Effector memory CD4-positive, alpha-beta T cell (primary cell): ENCODE measurements around the gene HCN4.

Experiments
- DNase-seq, 3 donors: peaks; one replicate each; pipeline ENCODE4 v3.0.0-alpha.2; 2020
- H3K27ac ChIP-seq: 2 replicates; pipeline ENCODE4 v1.7.0; 2013; ENCODE audit warnings: mild to moderate bottlenecking, low read length, moderate library complexity; ENCODE audit not compliant: insufficient read depth, poor library complexity, severe bottlenecking
- H3K27me3 ChIP-seq: replicated peaks from 2 replicates; pipeline ENCODE4 v1.7.0; 2013; ENCODE audit warnings: mild to moderate bottlenecking, low read length; ENCODE audit not compliant: insufficient read depth, control insufficient read depth, poor library complexity, severe bottlenecking
- H3K36me3 ChIP-seq: 2 replicates; pipeline ENCODE4 v1.7.0; 2013; ENCODE audit warnings: mild to moderate bottlenecking, low read length, moderate library complexity; ENCODE audit not compliant: control insufficient read depth, insufficient read depth
- H3K4me1 ChIP-seq: 2 replicates; pipeline ENCODE4 v1.7.0; 2013; ENCODE audit warnings: low read length, mild to moderate bottlenecking; ENCODE audit not compliant: control insufficient read depth, insufficient read depth, poor library complexity, severe bottlenecking
- H3K4me3 ChIP-seq: 2 replicates; pipeline ENCODE4 v1.7.0; 2013; ENCODE audit warnings: low read length, low read depth, mild to moderate bottlenecking; ENCODE audit not compliant: insufficient read depth, poor library complexity, severe bottlenecking
- H3K9me3 ChIP-seq: 2 replicates; pipeline ENCODE4 v1.7.0; 2013; ENCODE audit warnings: mild to moderate bottlenecking, low read length, moderate library complexity; ENCODE audit not compliant: control insufficient read depth

The HCN4 gene

GRCh38 chr15:73367624-73368300, 996 bp downstream of the HCN4 start:
- Histone ChIP-seq H3K27me3 (peaks cover 14% of the 10 kb centered on the region), H3K9me3 (no peaks in the 10 kb centered on the region), H3K4me1 (no peaks in the 10 kb centered on the region), H3K27ac (no peak overlapping the region), H3K36me3 (no peaks in the 10 kb centered on the region), H3K4me3 (no peak overlapping the region)
- no peak for DNase-seq

GRCh38 chr15:73366766-73367623, 1.8 kb downstream of the HCN4 start:
- DNase-seq = no peak
- Histone ChIP-seq H3K27me3 (peaks cover 14% of the 10 kb centered on the region), H3K4me3 (no peak overlapping the region)

GRCh38 chr15:73364070-73364469, 4.7 kb downstream of the HCN4 start:
- Histone ChIP-seq H3K36me3 (no peaks in the 10 kb centered on the region), H3K4me1 (no peaks in the 10 kb centered on the region), H3K9me3 (no peaks in the 10 kb centered on the region), H3K27ac (no peak overlapping the region), H3K27me3 (peaks cover under 1% of the 10 kb centered on the region), H3K4me3 (no peak overlapping the region)
- no peak for DNase-seq

More at GRCh38 chr15:73366766-73367623, 1.8 kb downstream of the HCN4 start:
- H3K4me1 ChIP-seq = no peaks in the 10 kb centered on the region
- no peaks in the 10 kb centered on the region for H3K36me3 ChIP-seq
- H3K9me3 ChIP-seq = no peaks in the 10 kb centered on the region
- no peak overlapping the region for H3K27ac ChIP-seq

GRCh38 chr15:73362900-73363299, 5.9 kb downstream of the HCN4 start:
- no peaks in the 10 kb centered on the region for H3K27me3 ChIP-seq
- no peak overlapping the region for H3K4me3 ChIP-seq
- no peaks in the 10 kb centered on the region for H3K36me3 ChIP-seq

GRCh38 chr15:73361337-73361736, 7.4 kb downstream of the HCN4 start:
- H3K36me3 ChIP-seq = no peaks in the 10 kb centered on the region
- no peaks in the 10 kb centered on the region for H3K4me1 ChIP-seq
- no peaks in the 10 kb centered on the region for H3K9me3 ChIP-seq
- no peak for DNase-seq
- H3K27ac ChIP-seq = no peak overlapping the region
- no peaks in the 10 kb centered on the region for H3K27me3 ChIP-seq
- no peak overlapping the region for H3K4me3 ChIP-seq

More at GRCh38 chr15:73362900-73363299, 5.9 kb downstream of the HCN4 start:
- Histone ChIP-seq H3K9me3 (no peaks in the 10 kb centered on the region), H3K4me1 (no peaks in the 10 kb centered on the region), H3K27ac (no peak overlapping the region)
- DNase-seq = no peak

- H3K9me3 ChIP-seq = no peaks in the 10 kb centered on the region
- H3K4me1 ChIP-seq = no peaks in the 10 kb centered on the region
- H3K27ac ChIP-seq = no peak overlapping the region
- no peak for DNase-seq
- no peaks in the 10 kb centered on the region for H3K27me3 ChIP-seq
- H3K36me3 ChIP-seq = no peaks in the 10 kb centered on the region
- H3K4me3 ChIP-seq = no peak overlapping the region
Measured at GRCh38 chr15:73359651-73360050, 9.1 kb downstream of the HCN4 start.

- Histone ChIP-seq H3K4me3 (no peak overlapping the region), H3K4me1 (no peaks in the 10 kb centered on the region), H3K9me3 (no peaks in the 10 kb centered on the region), H3K36me3 (no peaks in the 10 kb centered on the region), H3K27me3 (no peaks in the 10 kb centered on the region), H3K27ac (no peak overlapping the region)
- DNase-seq = no peak
Measured at GRCh38 chr15:73357999-73358665, 10.6 kb downstream of the HCN4 start.

GRCh38 chr15:73355612-73356265, 13.0 kb downstream of the HCN4 start:
- Histone ChIP-seq H3K27me3 (no peaks in the 10 kb centered on the region), H3K36me3 (no peaks in the 10 kb centered on the region), H3K9me3 (no peaks in the 10 kb centered on the region), H3K27ac (no peak overlapping the region), H3K4me1 (no peaks in the 10 kb centered on the region), H3K4me3 (no peak overlapping the region)
- DNase-seq = no peak

GRCh38 chr15:73354241-73354640, 14.5 kb downstream of the HCN4 start:
- Histone ChIP-seq H3K27me3 (no peaks in the 10 kb centered on the region), H3K36me3 (no peaks in the 10 kb centered on the region), H3K27ac (no peak overlapping the region), H3K4me1 (no peaks in the 10 kb centered on the region), H3K9me3 (no peaks in the 10 kb centered on the region), H3K4me3 (no peak overlapping the region)
- DNase-seq = no peak
